ENCODE measurements around the gene CDKL2. TPM values are rescaled to one million over a fixed set of nuclear protein-coding genes. Genes with fewer than 3 reads are reported as not detected.

The CDKL2 gene
- total and polyA plus RNA-seq, 9 of the 15 experiments (the other 6 are each of a cell fraction or from before 2014, with no cell fraction given): 0.01 to 0.16 TPM; not detected in 7

DNA sequence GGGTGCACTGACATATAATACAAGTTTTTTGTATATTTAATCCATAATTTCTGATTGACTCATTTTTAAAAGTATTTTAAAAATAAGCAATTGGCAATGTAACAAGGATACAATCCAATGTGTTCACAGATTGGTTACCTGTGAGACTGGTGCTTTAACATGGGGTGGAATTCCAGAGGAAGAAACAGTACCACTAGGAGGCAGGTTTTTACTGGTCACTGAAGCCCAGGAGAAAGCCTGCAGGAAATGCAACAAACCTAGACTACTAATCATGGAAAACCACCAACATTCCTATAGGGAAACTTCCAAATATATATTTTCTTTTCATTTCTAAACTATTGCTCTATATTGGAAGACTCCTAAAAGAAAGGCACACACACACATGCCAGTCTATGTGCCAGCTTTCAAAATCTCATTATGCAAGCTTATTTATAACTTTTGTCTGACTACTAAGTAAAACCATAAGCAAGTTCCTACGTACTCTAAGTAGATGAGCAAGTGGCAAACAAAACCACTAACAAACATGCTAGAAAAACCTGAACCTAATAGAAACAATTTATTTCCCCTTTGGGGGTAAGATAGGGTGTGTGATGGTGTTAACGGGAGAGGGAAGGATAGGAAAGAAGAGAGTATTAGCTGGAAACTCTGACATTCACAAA lies 23.6 kb upstream of the CDKL2 start (continued):
- TF ChIP-seq, protein P1, sequence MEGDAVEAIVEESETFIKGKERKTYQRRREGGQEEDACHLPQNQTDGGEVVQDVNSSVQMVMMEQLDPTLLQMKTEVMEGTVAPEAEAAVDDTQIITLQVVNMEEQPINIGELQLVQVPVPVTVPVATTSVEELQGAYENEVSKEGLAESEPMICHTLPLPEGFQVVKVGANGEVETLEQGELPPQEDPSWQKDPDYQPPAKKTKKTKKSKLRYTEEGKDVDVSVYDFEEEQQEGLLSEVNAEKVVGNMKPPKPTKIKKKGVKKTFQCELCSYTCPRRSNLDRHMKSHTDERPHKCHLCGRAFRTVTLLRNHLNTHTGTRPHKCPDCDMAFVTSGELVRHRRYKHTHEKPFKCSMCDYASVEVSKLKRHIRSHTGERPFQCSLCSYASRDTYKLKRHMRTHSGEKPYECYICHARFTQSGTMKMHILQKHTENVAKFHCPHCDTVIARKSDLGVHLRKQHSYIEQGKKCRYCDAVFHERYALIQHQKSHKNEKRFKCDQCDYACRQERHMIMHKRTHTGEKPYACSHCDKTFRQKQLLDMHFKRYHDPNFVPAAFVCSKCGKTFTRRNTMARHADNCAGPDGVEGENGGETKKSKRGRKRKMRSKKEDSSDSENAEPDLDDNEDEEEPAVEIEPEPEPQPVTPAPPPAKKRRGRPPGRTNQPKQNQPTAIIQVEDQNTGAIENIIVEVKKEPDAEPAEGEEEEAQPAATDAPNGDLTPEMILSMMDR (IDR thresholded peaks at IDR 0.05 in 2 of 3, conservative IDR thresholded peaks at IDR 0.05 in 1 of 3; ENCODE audit: insufficient read depth in 2 of 3, low read depth in 1 of 3, low read length in 3 of 3): peak; percentile 34 to 61 (median 38); a peak in 4 of 6 replicates
- no peak for TF ChIP-seq SMARCC2 (IDR thresholded peaks at IDR 0.05; ENCODE audit: low read depth)
- TF ChIP-seq SMC3 (conservative IDR thresholded peaks at IDR 0.05; ENCODE audit: insufficient read depth, low read depth, low read length): peak; percentile 19; the same call in 1 of the 2 replicates
- TF ChIP-seq MED1 (CRISPR knock-in tag; IDR thresholded peaks at IDR 0.05; ENCODE audit: borderline replicate concordance): no peak
- no peak for TF ChIP-seq ZNF239 (CRISPR knock-in tag; IDR thresholded peaks at IDR 0.05)
- TF ChIP-seq CAMTA2 (CRISPR knock-in tag; conservative IDR thresholded peaks at IDR 0.05): no peak
- no peak for TF ChIP-seq ZBTB2 (IDR thresholded peaks at IDR 0.05)
- no peak for TF ChIP-seq CREBBP (IDR thresholded peaks at IDR 0.05; ENCODE audit: low read depth, low read length)
- no peak for TF ChIP-seq FOS (IDR thresholded peaks at IDR 0.05; ENCODE audit: extremely low read depth, insufficient read length)
- TF ChIP-seq ZNF445 (CRISPR knock-in tag; IDR thresholded peaks at IDR 0.05; ENCODE audit: low read depth): no peak
- no peak for TF ChIP-seq TCF7 (IDR thresholded peaks at IDR 0.05; ENCODE audit: borderline replicate concordance)
- TF ChIP-seq ZNF133 (CRISPR knock-in tag; IDR thresholded peaks at IDR 0.05): no peak
- no peak for TF ChIP-seq HNRNPLL (IDR thresholded peaks at IDR 0.05; ENCODE audit: low read depth, low read length, poor library complexity, severe bottlenecking)
- TF ChIP-seq REST (IDR thresholded peaks at IDR 0.05; ENCODE audit: borderline replicate concordance): peak; percentile 26; the same call in 1 of the 2 replicates
- no peak for TF ChIP-seq REST (CRISPR knock-in tag; IDR thresholded peaks at IDR 0.05; ENCODE audit: low read depth)
- TF ChIP-seq ERF (CRISPR knock-in tag; IDR thresholded peaks at IDR 0.05): no peak
- no peak for TF ChIP-seq MYC (IDR thresholded peaks at IDR 0.05; ENCODE audit: low read depth, low read length)
- TF ChIP-seq MYC (CRISPR knock-in tag; IDR thresholded peaks at IDR 0.05; ENCODE audit: borderline replicate concordance, low read depth): no peak

Measured in K562 (cell line).